Measurements from ENCODE around the gene DNASE1.

DNA sequence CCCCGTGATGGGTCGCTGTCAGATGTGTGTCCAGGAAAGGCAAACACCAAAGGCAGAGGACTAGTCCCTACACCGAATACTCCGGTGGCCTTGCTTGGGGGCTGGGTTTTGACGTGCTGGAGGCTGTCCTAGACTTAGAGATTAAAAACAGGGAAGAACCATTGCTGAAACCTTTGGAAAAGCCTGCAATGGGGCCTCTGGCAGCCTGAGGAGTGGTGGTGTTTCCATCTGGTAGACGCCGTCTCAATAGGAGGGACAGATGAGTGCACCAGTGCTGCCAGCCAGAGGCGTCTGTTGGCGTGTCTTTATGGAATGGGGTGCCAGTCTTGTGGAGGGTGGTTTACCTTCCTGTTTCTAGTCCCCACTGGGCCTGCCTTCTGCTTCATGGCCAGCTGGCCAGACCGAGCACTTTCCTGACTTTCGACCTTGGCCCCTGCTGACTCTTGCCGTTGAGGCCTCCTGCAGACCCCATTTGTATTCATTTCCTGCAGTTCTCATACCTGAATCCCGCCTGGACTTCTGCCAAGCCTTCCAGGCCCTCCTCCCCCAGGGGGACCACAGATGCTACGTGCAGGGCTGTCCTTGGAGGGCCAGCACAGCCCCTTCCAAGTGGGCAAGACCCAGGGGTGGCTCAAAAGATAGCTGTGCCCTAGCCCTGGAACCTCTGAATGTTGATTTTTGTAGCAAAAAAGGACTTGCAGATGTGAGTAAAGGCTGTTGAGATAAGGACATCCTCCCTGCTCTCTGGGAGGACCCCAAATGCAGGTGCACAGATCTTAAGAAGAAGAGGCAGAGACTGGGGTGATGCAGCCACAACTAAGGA is 1.9 kb upstream of the DNASE1 start:
- TF ChIP-seq CTCF (IDR thresholded peaks at IDR 0.05) (no peak), EP300 (IDR thresholded peaks at IDR 0.05) (no peak)

Data from upper lobe of left lung (tissue), 4 donors.